Heart left ventricle (tissue), 16 donors: ENCODE results near the gene PCNX1. TPM values are rescaled to one million over a fixed set of nuclear protein-coding genes. Genes with fewer than 3 reads are reported as not detected.
A peak's percentile ranks its signal among the peaks of the same experiment; 100 is the strongest.
"Not testable (repeated sequence)": the region's sequence is repeated elsewhere in the genome, so short reads cannot be mapped to it uniquely, and the experiment has no call there.

Source experiments
- ATAC-seq, 4 donors: fragments of 200-7000 bp; cut with Tn5 transposase; one replicate each; pipeline ENCODE4 v1.9.1; 2020 to 2022; ENCODE audit warnings: moderate library complexity in 4 of 4, mild to moderate bottlenecking in 3 of 4, moderate number of reproducible peaks in 1 of 4
- DNase-seq, 5 donors: peaks; one replicate each; pipeline ENCODE4 v3.0.0-alpha.2; 2020
- H3K27ac ChIP-seq, 12 donors: fragments of 200-600 bp; sonication (generic) in 4 of 12; one replicate each; pipeline versions ENCODE4 v1.5.0 to v1.8.0; 2016 to 2022; ENCODE audit warnings: mild to moderate bottlenecking in 2 of 12
- H3K27me3 ChIP-seq, 9 donors: fragments of 200-600 bp; sonication (generic) in 2 of 9; one replicate each; pipeline versions ENCODE4 v1.5.1 to v1.8.0; 2016 to 2022; ENCODE audit warnings: mild to moderate bottlenecking in 3 of 9
- H3K36me3 ChIP-seq, 9 donors: fragments of 200-600 bp; sonication (generic) in 2 of 9; one replicate each; pipeline versions ENCODE4 v1.5.0 to v1.8.0; 2018 to 2022; ENCODE audit warnings: mild to moderate bottlenecking in 2 of 9
- H3K4me1 ChIP-seq, 12 donors: fragments of 200-600 bp; sonication (generic) in 4 of 12; one replicate each; pipeline versions ENCODE4 v1.5.0 to v1.8.0; 2016 to 2022; ENCODE audit warnings: mild to moderate bottlenecking in 3 of 12
- H3K4me3 ChIP-seq, 12 donors: fragments of 200-600 bp; sonication (generic) in 4 of 12; one replicate each; pipeline versions ENCODE4 v1.5.0 to v1.8.0; 2017 to 2022; ENCODE audit warnings: mild to moderate bottlenecking in 9 of 12, moderate library complexity in 4 of 12
- H3K9me3 ChIP-seq, 12 donors: fragments of 200-600 bp; sonication (generic) in 4 of 12; one replicate each; pipeline versions ENCODE4 v1.5.0 to v1.8.0; 2016 to 2022; ENCODE audit warnings: mild to moderate bottlenecking in 1 of 12
- POLR2A ChIP-seq, 2 donors: fragments of 450-650 bp; IDR thresholded peaks; one replicate each; pipeline ENCODE4 v1.6.1; 2017; ENCODE audit warnings: antibody characterized with exemption in 2 of 2, mild to moderate bottlenecking in 2 of 2, moderate library complexity in 2 of 2
- WGBS, 4 donors: extraction: QIAGEN DNeasy Blood & Tissue Kit in 2 of 4; methylation state at CpG; one replicate each; pipeline versions ENCODE4 v1.1.5 to v1.1.7; 2013 to 2018; 5-methylcytosine and 5-hydroxymethylcytosine counted together
- intact Hi-C, 10 donors: fragments of 100-400 bp; cut with DNase I; formaldehyde crosslinking; loops; one replicate each; pipeline versions ENCODE4 v1.11.1 to v1.14.2; 2022
- polyA plus RNA-seq, 2 donors: library from polyadenylated mRNA; stranded (reverse); fragments of 200-250 nt; gene quantifications; one replicate each; pipeline ENCODE4 v1.2.3, GENCODE V29; 2013
- total RNA-seq, 9 donors: library from RNA; depleted of rRNA in 2 of 9; stranded (reverse); fragments of >200 nt in 2 of 9; fragmentation: NEBNext Ultra II Directional in 3 of 9; extraction: Animal tissue kit (Norgen Biotek cat#: 25700) in 3 of 9; gene quantifications; one replicate each; pipeline versions ENCODE4 v1.1.0 to v1.2.4, GENCODE V29; 2016 to 2023
- TF ChIP-seq, protein P1 (sequence below), 12 donors: fragments of 200-600 bp; sonication (generic) in 4 of 12; IDR thresholded peaks; one replicate each; pipeline versions ENCODE4 v1.5.0 to v1.8.0; 2018 to 2022; ENCODE audit warnings: antibody characterized with exemption in 12 of 12, mild to moderate bottlenecking in 5 of 12
- donor health status: ischemic (EF 13 %, LVEDD 7.1; RV severe dilation, severe dysfunction).
- donor health status: healthy with polysubstance abuse.
- donor health status: DM: no; HTN: yes; CAD: no.
- donor health status: DM: no; HTN: no; CAD: no.
- donor health status: ischemic (EF 25% LVEDD 6.9; RV normal size, moderate dysfunction).
- donor health status: ischemic (EF 25% LVEDD 5.7; RV mildly dilated, moderate dysfunction).
- donor health status: healthy.
- donor health status: DM: yes; HTN: yes; CAD: no.
- donor health status: ischemic (EF 35%, LVEDD 5.7; RV mildly dilated, moderate dysfunction).
- donor health status: nonischemic (EF 11% LVEDD 7.7; RV severe dilation, severe dysfunction).
- donor health status: DM: yes; HTN: yes; CAD: no.
- donor health status: PGD.
- donor health status: ischemic (EF 29% LVEDD 5.4; RV normal size, mild dysfunction).
- donor health status: nonischemic (EF 23%, LVEDD 6.1; RV moderate dilation, normal function).

Gene PCNX1
- total and polyA plus RNA-seq, 11 donors: 6.1 to 64.7 (median 52.7) TPM

DNA sequence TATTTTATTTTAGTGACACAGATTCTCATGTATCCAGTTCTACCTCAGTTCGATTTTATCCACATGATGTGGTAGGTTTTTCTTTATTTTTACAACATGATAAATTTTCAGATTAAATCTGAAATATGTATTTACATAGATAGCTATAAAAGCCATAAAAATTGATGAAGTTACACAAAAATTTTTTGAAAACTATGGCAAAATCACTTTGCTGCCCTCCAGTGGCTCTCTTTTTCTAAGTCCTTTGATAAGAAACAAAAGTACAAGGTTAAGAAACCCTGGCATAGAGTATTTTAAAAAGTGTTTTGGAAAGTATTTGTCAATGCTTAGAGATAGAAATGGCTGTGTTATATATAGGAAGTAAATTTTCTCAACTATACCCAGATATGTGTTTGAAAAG, 104.2 kb downstream of the PCNX1 start:
- H3K9me3 ChIP-seq: no peaks in the 10 kb centered on the region
- 88 to 98% (median 92%) methylated on average over 1 of the region's 1 CpG for WGBS, 4 donors
- H3K27ac ChIP-seq: peak overlapping the region in 1 of 12 donors; percentile 16
- no peaks in the 10 kb centered on the region for H3K27me3 ChIP-seq
- intact Hi-C loops: no loop called here
- no peak for TF ChIP-seq POLR2A (IDR thresholded peaks at IDR 0.05)
- TF ChIP-seq, protein P1, sequence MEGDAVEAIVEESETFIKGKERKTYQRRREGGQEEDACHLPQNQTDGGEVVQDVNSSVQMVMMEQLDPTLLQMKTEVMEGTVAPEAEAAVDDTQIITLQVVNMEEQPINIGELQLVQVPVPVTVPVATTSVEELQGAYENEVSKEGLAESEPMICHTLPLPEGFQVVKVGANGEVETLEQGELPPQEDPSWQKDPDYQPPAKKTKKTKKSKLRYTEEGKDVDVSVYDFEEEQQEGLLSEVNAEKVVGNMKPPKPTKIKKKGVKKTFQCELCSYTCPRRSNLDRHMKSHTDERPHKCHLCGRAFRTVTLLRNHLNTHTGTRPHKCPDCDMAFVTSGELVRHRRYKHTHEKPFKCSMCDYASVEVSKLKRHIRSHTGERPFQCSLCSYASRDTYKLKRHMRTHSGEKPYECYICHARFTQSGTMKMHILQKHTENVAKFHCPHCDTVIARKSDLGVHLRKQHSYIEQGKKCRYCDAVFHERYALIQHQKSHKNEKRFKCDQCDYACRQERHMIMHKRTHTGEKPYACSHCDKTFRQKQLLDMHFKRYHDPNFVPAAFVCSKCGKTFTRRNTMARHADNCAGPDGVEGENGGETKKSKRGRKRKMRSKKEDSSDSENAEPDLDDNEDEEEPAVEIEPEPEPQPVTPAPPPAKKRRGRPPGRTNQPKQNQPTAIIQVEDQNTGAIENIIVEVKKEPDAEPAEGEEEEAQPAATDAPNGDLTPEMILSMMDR (IDR thresholded peaks at IDR 0.05): peak in 4 of 12 donors; percentile 14 to 37 (median 31)
- H3K4me1 ChIP-seq: peaks cover 0 to 14% (median 0%) of the 10 kb centered on the region in 12 donors
- DNase-seq (no peak), ATAC-seq (no peak)
- peaks cover 0 to 54% (median 35%) of the 10 kb centered on the region in 9 donors for H3K36me3 ChIP-seq
- no peak overlapping the region for H3K4me3 ChIP-seq

GRCh38 chr14:71012888-71013287, 105.6 kb downstream of the PCNX1 start:
- Histone ChIP-seq H3K27ac (no peak overlapping the region), H3K9me3 (no peaks in the 10 kb centered on the region), H3K4me1 (peaks cover 0 to 14% (median 0%) of the 10 kb centered on the region in 12 donors), H3K27me3 (no peaks in the 10 kb centered on the region), H3K36me3 (peaks cover 0 to 58% (median 42%) of the 10 kb centered on the region in 9 donors), H3K4me3 (no peak overlapping the region)
- 75 to 88% (median 86%) methylated on average over 4 of the region's 4 CpGs for WGBS, 4 donors
- DNase-seq (no peak), ATAC-seq (no peak)
- TF ChIP-seq, protein P1 (IDR thresholded peaks at IDR 0.05): no peak
- no peak for TF ChIP-seq POLR2A (IDR thresholded peaks at IDR 0.05)
- intact Hi-C loops: no loop called here

DNA sequence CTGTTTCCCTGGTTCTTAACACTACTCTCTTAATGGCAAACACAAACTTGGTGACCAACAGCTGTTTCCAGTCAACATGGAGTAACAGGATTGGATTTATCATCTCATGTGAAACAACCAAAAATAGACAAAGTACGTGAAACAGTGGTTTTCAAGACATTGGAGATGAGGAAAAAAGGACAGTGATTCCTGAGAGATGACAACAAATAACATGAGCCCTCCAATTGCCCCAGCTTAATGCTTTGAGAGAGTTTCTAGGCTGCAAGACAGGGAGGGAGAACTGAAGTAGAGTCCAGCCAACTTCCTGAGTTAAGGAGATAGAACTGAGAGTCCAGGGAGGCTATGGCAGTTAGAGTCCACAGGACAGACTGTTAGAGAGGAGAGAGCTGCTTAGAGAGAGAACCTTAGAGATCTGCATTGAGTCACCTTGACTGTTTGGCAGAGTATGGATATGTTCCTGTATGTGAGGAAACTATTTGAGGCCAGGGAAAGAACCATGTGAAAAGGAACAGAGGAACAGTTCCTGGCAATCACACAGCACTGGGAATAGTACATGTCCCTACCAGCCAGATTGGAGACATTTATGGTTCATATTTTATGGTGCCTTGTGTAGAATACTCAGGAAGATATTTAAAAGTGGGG, 106.4 kb downstream of the PCNX1 start:
- peak overlapping the region in 5 of 12 donors; percentile 3 to 13 (median 10) for H3K27ac ChIP-seq
- no peaks in the 10 kb centered on the region for H3K27me3 ChIP-seq
- H3K4me1 ChIP-seq: peaks cover 0 to 14% (median 0%) of the 10 kb centered on the region in 12 donors
- intact Hi-C loops: no loop called here
- no peaks in the 10 kb centered on the region for H3K9me3 ChIP-seq
- 36 to 66% (median 43%) methylated on average over 1 of the region's 1 CpG for WGBS, 4 donors
- ATAC-seq (peak; percentile 72 to 92 (median 87)), DNase-seq (no peak)
- H3K36me3 ChIP-seq: peaks cover 0 to 63% (median 44%) of the 10 kb centered on the region in 9 donors
- no peak for TF ChIP-seq POLR2A (IDR thresholded peaks at IDR 0.05)
- no peak overlapping the region for H3K4me3 ChIP-seq

DNA sequence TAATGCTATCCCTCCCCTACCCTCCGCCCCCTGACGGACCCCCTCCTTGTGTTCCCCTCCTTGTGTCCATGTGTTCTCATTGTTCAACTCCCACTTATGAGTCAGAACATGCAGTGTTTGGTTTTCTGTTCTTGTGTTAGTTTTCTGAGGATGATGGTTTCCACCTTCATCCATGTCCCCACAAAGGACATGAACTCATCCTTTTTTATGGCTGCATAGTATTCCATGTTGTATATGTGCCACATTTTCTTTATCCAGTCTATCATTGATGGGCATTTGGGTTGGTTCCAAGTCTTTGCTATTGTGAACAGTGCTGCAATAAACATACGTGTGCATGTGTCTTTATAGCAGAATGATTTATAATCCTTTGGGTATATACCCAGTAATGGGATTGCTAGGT, 112.7 kb downstream of the PCNX1 start:
- intact Hi-C loops, ATAC-seq, H3K4me3 ChIP-seq, H3K27ac ChIP-seq, H3K27me3 ChIP-seq, DNase-seq: not testable (repeated sequence)
- H3K4me1 ChIP-seq: peaks cover 0 to 21% (median 0%) of the 10 kb centered on the region in 12 donors
- H3K9me3 ChIP-seq: peaks cover 0 to 15% (median 0%) of the 10 kb centered on the region in 12 donors
- peaks cover 0 to 77% (median 59%) of the 10 kb centered on the region in 9 donors for H3K36me3 ChIP-seq
- WGBS, 4 donors: 98 to 100% (median 99%) methylated on average over 2 to 3 of the region's 3 CpGs

- TF ChIP-seq, protein P1 (IDR thresholded peaks at IDR 0.05): no peak
- TF ChIP-seq POLR2A (IDR thresholded peaks at IDR 0.05): no peak
- WGBS, 4 donors: 83 to 94% (median 86%) methylated on average over 1 of the region's 1 CpG
- Histone ChIP-seq H3K27me3 (no peaks in the 10 kb centered on the region), H3K4me3 (no peak overlapping the region), H3K9me3 (peaks cover 0 to 15% (median 0%) of the 10 kb centered on the region in 12 donors), H3K36me3 (peaks cover 0 to 75% (median 64%) of the 10 kb centered on the region in 9 donors), H3K4me1 (peaks cover 0 to 21% (median 0%) of the 10 kb centered on the region in 12 donors), H3K27ac (no peak overlapping the region)
- intact Hi-C loops: no loop called here
- ATAC-seq (no peak), DNase-seq (no peak)
Observed at GRCh38 chr14:71021347-71022011, 114.2 kb downstream of the PCNX1 start.
